Gastrocnemius medialis (tissue), 4 donors: ENCODE measurements around the gene ABCA13.

ENCODE experiments used
- CTCF ChIP-seq, 5 experiments: fragments of 450-650 bp in 3 of 5; fragments of 200-600 bp in 2 of 5; sonication (generic) in 2 of 5; IDR thresholded peaks in 4 of 5; conservative IDR thresholded peaks in 1 of 5; 1 replicate in 4 of 5; 2 replicates in 1 of 5; pipeline ENCODE4 v1.5.1; 2016 to 2019; ENCODE audit warnings: antibody characterized with exemption in 5 of 5, mild to moderate bottlenecking in 3 of 5, moderate library complexity in 3 of 5
- POLR2A ChIP-seq, 2 donors: fragments of 450-650 bp; IDR thresholded peaks; one replicate each; pipeline ENCODE4 v1.6.1; 2017; ENCODE audit warnings: antibody characterized with exemption in 2 of 2, mild to moderate bottlenecking in 2 of 2, moderate library complexity in 2 of 2

GRCh38 chr7:48363174-48363573, 191.9 kb downstream of the ABCA13 start:
- TF ChIP-seq CTCF (IDR thresholded peaks at IDR 0.05 in 4 of 5, conservative IDR thresholded peaks at IDR 0.05 in 1 of 5): no peak
- TF ChIP-seq POLR2A (IDR thresholded peaks at IDR 0.05): no peak
